Measurements from ENCODE around the gene ACOXL.
"Not testable (repeated sequence)": the region's sequence is repeated elsewhere in the genome, so short reads cannot be mapped to it uniquely, and the experiment has no call there.

Gene ACOXL

GRCh38 chr2:110925479-110925878 lies 193.1 kb downstream of the ACOXL start:
- no peak for DNase-seq (ENCODE audit: low read depth in 2 of 2)

DNA sequence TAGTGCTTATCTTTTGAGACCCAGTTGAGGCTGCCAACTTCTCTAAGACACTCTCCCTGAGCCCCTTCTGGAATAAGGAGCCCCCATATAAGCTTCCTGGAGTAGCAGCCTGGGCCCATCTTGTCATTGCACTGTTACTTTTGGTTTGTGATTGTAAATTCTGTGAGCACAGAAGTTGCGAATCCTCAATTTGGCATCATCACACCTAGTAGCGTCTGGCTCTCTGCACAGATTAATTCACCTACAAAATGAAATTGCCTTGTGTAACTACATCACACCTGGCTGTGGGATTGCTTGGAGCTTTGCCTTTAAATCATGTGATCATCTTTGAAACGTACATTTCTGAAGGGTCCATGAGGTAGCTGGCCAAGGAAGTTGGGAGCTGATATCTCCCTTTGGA lies 195.2 kb downstream of the ACOXL start:
- no peak for DNase-seq (ENCODE audit: low read depth in 2 of 2)

DNA sequence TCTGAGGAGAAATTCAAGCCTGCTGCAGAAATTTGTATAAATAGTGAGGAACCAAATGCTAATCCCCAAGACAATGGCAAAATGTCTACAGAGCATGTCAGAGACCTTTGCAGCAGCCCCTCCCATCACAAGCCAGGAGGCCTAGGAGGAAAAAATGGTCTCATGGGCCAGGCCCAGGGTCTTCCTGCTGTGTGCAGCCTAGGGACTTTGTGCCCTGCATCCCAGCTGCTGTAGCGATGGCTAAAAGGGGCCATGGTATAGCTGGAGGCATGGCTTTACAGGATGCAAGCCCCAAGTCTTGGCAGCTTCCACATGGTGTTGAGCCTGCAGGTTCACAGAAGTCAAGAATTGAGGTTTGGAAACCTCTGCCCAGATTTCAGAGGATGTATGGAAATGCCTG lies 197.2 kb downstream of the ACOXL start:
- DNase-seq (ENCODE audit: low read depth in 2 of 2), result no peak

GRCh38 chr2:110931648-110932047 lies 199.3 kb downstream of the ACOXL start:
- DNase-seq (ENCODE audit: low read depth in 2 of 2), result no peak

DNA sequence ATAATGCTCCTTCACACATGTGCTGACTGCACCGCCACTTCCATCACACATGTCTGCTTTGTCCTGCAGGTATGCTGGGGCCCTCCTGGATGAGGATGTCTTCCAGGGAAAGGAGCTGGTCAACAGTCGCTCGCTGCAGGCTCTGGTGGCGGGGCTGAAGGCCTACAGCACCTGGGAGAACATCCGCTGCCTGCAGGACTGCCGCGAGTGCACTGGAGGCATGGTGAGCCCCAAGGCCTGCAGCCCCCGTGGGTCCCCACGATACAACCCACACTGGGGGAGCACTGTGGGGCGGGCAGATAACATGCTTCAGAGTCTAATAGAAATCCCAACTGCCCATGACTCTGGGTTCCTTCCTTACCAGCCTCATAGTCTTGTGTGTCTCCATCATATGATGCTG lies 201.0 kb downstream of the ACOXL start:
- DNase-seq (ENCODE audit: low read depth in 2 of 2), result no peak

DNA sequence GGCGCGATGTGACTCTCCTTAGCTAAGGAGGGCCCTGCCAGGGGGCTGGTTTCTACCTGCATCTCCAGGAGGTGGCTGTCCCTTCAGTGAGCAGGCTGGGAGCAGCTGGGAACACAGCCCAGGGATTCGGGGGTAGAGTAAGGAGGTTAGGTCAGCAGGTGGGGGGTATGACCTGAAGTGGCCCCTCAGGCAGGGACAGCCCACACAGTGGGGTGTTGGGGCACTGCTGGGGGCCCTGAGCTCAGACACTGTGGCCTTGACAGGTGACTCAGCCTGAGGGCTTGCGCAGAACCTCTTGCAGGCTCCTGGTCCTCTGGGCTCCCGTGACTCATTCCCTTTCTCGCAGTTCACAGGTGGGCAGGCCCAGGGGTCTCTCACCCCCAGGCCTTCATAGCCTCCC lies 202.6 kb downstream of the ACOXL start:
- DNase-seq (ENCODE audit: low read depth in 2 of 2), result no peak

DNA sequence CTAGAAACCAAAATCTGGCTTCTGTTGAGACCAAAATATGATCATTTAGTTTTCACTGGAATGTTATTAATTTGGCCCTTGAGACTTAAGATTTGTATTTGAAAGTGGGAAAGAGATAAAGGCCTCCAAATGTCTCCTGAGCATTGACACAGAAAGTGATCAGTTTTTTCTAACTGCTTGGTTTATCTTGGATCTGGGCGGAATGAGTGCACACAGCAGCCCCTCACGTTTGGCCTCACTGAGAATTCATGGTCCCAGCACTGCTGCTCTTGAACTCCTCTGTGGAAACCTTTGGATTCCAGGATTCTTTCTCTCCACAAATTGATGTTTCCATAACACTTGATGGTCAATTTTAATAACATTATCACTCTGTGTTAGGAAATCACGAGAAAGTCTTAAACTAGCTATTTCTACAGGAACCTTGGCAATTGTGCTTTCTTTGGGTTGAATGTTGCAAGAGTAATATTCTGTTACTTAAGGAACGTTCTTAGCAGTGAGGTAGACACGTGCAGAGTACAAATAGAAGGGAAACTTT lies 208.1 kb downstream of the ACOXL start:
- DNase-seq (ENCODE audit: low read depth in 2 of 2), result no peak

DNA sequence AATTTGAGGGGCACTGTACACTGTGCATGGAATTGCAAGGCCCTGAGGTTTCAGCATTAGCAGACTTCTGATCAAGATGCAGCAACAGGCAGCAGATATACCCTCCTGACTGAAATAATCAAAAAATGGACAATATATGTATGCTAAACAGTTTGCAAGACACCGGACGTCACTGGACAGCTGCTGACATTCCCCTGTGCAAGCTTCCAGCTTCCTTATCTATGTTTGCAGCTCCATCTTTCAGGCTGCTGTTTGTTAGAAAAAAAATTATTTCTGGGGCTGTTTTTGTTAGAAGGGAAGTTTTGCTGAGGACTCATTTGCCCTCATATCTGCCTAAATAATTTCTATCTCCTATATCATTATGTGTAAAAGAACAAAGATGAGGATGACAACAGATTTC lies 208.9 kb downstream of the ACOXL start:
- DNase-seq (ENCODE audit: low read depth in 2 of 2), result no peak

- DNase-seq (ENCODE audit: low read depth in 2 of 2), result no peak
Observed at GRCh38 chr2:110943070-110943634, 210.8 kb downstream of the ACOXL start.

- no peak for DNase-seq (ENCODE audit: low read depth in 2 of 2)
Observed at GRCh38 chr2:110946902-110947301, 214.5 kb downstream of the ACOXL start.

GRCh38 chr2:110948027-110948674 lies 215.8 kb downstream of the ACOXL start:
- DNase-seq (ENCODE audit: low read depth in 2 of 2), result no peak

GRCh38 chr2:110950281-110950680 lies 217.9 kb downstream of the ACOXL start:
- no peak for DNase-seq (ENCODE audit: low read depth in 2 of 2)

DNA sequence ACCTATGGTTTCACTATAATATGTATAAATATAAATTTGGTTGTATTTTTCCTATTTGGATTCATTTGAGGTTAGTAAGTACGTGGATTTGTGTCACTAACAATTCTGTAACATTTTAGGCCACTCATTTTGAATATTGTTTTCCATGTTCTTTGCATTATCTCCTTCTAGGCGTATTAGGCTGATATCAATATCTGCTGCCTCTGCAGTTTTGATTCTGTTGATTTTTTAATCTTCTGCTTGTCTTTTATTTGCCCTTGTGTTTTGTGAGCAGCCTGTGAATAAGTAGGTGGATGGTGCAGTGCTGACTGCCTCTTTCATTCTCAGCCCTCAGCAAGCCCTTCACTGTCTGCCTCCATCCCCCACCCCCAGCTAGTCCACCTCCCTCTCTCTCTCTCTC lies 222.7 kb downstream of the ACOXL start:
- DNase-seq (ENCODE audit: low read depth in 2 of 2), result no peak

DNA sequence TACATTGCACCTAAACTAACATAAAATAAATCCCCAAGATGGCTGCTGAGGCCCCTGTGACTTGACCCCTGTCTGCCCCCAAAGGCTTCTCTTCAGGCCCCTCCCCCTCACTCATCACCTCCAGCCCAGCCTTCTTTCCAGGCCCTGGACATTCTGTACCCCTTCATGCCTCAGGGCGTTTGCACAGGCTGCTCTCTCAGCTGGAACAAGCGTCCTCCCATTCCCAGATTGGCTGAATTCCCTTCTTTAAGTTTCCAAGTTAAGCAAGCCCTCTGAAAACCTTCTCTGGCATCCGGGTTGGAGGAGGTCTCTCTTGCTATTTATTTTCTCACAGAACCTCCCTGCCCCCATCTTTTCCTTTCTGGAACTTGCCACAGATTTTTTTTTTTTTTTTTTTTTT lies 223.2 kb downstream of the ACOXL start:
- DNase-seq (ENCODE audit: low read depth in 2 of 2), result no peak

DNA sequence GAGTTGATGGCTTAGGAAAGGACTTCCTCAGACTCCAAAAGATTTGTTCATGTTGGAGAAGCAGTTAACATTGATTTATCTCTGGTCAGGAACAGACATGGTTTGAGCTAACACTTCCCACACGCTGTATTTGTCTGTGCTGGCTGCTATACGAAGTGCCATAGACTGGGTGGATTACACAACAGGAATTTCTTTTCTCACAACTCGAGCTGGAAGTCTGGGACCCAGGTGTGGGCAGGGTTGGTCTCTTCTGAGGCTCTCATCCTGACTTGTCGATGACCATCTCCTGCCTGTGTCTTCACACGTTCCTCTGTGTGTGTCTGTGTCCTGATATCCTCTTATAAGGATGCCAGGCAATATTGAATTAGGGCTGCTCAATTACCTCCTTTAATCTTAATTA lies 224.9 kb downstream of the ACOXL start:
- DNase-seq (ENCODE audit: low read depth in 2 of 2), result no peak

GRCh38 chr2:110958346-110959119 lies 226.2 kb downstream of the ACOXL start:
- no peak for DNase-seq (ENCODE audit: low read depth in 2 of 2)

DNA sequence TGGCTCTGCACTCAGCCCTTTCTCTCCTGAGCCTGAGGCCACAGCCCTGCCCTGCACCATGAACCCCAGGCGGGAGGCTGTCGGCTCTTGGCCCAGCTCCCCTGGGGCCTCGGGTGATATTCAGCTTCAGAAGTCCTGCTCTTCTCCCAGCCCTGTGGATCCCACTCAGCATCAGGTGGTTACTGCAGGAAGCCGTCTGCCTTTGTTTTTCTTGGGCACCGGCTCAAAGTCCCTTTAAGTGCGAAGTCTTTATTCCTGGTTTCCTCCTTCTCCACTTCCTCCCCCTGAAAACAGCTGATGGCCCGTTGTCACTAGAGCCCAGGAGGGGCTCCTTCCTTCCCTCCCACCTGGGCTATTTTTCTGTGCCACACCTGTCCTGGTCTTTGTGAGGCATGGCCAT lies 226.8 kb downstream of the ACOXL start:
- no peak for DNase-seq (ENCODE audit: low read depth in 2 of 2)

GRCh38 chr2:110960281-110960680 lies 227.9 kb downstream of the ACOXL start:
- no peak for DNase-seq (ENCODE audit: low read depth in 2 of 2)

DNA sequence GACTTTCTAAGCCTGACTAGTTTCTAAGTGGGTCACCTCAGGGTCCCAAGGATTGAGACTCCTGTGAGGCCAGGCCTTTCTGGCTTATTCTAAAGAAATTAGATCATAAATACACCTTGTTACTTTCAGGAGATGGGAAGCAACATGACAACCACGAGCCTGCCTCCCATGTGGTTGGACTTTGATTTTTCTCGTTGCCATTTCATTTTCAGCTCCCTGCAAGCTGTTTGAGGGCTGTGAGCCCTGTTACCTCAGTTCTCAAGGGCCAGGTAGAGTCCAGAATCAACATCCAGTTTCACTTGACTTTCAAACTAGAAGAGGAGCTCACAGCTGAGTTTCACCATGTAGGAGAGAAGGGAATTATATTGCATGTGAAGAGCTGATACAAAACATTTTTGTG lies 228.6 kb downstream of the ACOXL start:
- no peak for DNase-seq (ENCODE audit: low read depth in 2 of 2)

GRCh38 chr2:110961643-110962042 lies 229.3 kb downstream of the ACOXL start:
- DNase-seq (ENCODE audit: low read depth in 2 of 2), result not testable (repeated sequence)

GRCh38 chr2:110969696-110970095 lies 237.3 kb downstream of the ACOXL start:
- no peak for DNase-seq (ENCODE audit: low read depth in 2 of 2)

DNA sequence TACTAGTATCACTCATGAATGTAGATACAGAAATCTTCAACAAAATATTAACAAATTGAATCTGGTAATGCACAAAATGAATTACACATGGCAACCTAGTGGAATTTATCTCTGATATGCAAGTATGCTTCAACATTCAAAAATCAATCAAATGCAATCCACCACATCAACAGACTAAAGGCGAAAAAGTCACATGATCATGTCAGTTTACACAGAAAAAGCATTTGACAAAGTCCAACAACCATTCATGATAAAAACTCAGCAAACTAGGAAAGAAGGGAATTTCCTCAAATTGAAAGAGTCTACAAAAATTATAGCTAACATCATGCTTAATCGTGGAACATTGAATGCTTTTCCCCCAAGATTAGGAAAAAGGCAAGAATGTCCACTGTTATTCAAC lies 237.8 kb downstream of the ACOXL start:
- no peak for DNase-seq (ENCODE audit: low read depth in 2 of 2)

DNA sequence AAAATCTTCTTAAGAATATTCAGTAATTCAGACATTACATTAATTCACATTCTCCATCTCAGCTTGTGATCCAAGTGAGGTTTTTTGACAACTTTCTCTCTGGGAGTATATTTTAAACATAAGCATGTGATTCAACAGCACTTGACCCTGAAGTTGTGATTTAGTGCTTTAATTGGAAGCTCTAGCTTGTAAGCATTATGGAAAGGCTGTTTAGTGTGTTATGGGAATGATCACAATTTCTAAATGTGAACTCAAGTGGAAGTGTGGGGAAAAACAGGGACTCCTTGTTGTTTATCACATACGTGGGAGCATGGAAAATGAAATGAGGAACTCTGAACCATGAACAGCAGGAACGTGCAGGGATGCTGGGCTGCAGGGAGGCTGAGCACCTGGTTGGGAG lies 239.4 kb downstream of the ACOXL start:
- DNase-seq (ENCODE audit: low read depth in 2 of 2), result no peak
